PC-3 (cell line): ENCODE measurements around the gene SUCLA2.

Experiments
- CTCF ChIP-seq: fragments of 300-600 bp; sonication (generic); conservative IDR thresholded peaks from 2 replicates; pipeline ENCODE4 v1.5.1; 2017; ENCODE audit warnings: antibody characterized with exemption, low read depth, mild to moderate bottlenecking, low read length
- EZH2 ChIP-seq: fragments of 300-600 bp; sonication (generic); IDR thresholded peaks from one replicate; pipeline ENCODE4 v1.6.1; 2017; ENCODE audit warnings: antibody characterized with exemption, mild to moderate bottlenecking, low read length; ENCODE audit not compliant: unreplicated experiment
- EZH2phosphoT487 ChIP-seq: fragments of 300-600 bp; sonication (generic); IDR thresholded peaks from 2 replicates; pipeline ENCODE4 v1.6.1; 2018; ENCODE audit warnings: mild to moderate bottlenecking, antibody characterized with exemption, low read length, borderline replicate concordance

GRCh38 chr13:47991859-47992258 is 9.2 kb downstream of the SUCLA2 start:
- TF ChIP-seq CTCF = no peak
- no peak for TF ChIP-seq EZH2
- TF ChIP-seq EZH2phosphoT487 = no peak
